ENCODE results near the gene SIM1.

Gene SIM1

DNA sequence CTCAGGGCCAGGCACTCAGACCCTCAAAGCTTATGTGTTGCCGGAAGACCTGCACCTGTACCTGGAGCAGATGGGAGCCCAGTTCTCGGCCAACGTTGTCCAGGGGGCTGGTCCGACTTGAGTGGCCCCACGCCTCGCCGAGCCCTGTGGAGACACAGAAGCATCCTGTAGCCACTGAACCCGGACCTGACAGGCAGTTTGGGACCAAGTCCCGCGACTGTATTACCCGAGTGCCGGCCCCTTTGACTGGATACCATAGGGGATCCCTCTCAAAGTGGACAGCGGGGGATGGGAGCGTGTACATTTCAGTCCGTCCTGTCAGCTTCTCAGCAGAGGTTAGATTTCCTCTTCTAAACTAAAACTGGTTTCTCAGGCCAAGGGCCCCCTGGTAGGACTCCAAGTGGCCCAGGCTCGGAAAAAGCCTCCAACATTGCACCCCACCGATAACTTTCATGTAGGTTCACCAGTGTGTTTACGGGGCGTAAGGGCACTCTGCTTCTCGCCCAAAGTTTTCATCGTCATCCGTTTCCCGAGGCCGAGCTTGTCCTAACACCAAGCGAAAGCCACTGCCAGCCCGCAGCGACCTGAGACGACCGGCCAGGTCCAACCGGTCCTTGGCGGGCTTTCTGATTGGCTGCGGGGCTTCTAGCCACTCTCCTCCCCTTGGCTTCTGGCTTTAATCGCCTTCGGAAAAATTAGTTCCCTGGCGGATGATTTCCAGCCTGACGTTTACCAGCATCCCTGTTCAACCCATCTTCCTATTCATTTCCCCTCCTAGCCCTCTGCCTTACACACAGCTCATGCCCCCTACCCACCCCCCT is 10.8 kb downstream of the SIM1 start:
- no peak for DNase-seq (ENCODE audit: low spot score)
- TF ChIP-seq, protein P1, sequence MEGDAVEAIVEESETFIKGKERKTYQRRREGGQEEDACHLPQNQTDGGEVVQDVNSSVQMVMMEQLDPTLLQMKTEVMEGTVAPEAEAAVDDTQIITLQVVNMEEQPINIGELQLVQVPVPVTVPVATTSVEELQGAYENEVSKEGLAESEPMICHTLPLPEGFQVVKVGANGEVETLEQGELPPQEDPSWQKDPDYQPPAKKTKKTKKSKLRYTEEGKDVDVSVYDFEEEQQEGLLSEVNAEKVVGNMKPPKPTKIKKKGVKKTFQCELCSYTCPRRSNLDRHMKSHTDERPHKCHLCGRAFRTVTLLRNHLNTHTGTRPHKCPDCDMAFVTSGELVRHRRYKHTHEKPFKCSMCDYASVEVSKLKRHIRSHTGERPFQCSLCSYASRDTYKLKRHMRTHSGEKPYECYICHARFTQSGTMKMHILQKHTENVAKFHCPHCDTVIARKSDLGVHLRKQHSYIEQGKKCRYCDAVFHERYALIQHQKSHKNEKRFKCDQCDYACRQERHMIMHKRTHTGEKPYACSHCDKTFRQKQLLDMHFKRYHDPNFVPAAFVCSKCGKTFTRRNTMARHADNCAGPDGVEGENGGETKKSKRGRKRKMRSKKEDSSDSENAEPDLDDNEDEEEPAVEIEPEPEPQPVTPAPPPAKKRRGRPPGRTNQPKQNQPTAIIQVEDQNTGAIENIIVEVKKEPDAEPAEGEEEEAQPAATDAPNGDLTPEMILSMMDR (IDR thresholded peaks at IDR 0.05; ENCODE audit: extremely low read depth, insufficient read depth, missing control alignments), result no peak
- in situ Hi-C loops (cut with MboI; ENCODE audit: low pct_unique_long_range_greater_than_20kb, low sequenced_read_pairs, unreplicated experiment), result loop anchor here (25.0 kb wide), 1 partner anchor 1617 kb away; the partner anchor contains the start of gene POU3F2

DNA sequence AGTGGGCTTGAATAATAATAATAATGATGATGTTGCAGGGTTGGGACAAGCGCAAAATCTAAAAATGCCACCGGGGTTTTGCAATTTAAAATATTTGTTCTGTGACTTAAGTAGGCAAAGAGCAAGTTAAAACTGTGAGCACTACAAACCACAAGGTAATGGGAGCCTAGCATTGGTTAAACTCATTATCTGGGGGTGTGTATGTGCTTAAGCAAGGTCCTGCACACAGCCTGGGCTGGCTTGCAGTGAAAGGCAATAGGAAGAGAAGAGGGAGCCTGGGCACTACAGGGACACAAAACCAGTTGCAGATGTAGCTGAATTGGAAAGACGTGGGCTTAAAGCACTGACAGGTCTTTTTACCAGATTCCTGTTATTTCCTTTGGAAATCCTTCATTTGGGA is 11.7 kb downstream of the SIM1 start:
- in situ Hi-C loops (cut with MboI; ENCODE audit: low pct_unique_long_range_greater_than_20kb, low sequenced_read_pairs, unreplicated experiment), result loop anchor here (25.0 kb wide), 1 partner anchor 1616 kb away; the partner anchor contains the start of gene POU3F2
- DNase-seq (ENCODE audit: low spot score), result no peak
- TF ChIP-seq, protein P1 (IDR thresholded peaks at IDR 0.05; ENCODE audit: extremely low read depth, insufficient read depth, missing control alignments), result no peak

DNA sequence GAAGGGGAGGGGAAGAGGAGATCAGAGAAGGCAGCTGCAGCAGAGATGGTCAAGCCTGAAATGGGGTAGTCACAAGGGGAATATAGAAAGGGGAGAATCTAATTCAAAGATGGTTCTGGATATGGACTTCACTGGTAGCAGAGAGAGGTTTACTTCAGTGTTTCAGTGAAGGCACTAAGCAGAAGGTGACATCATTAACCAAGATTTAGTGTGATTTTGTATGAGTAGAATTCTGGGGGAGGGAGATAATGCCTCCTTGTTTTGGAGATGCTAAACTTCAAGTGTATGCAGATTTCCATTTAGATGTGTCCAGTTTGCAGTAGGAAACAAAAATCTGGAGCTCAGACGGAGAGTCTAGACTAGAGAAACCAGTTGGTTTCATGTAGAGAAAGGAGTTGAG is 13.1 kb downstream of the SIM1 start:
- DNase-seq (ENCODE audit: low spot score), result no peak
- TF ChIP-seq, protein P1 (IDR thresholded peaks at IDR 0.05; ENCODE audit: extremely low read depth, insufficient read depth, missing control alignments), result no peak
- in situ Hi-C loops (cut with MboI; ENCODE audit: low pct_unique_long_range_greater_than_20kb, low sequenced_read_pairs, unreplicated experiment), result loop anchor here (25.0 kb wide), 1 partner anchor 1614 kb away; the partner anchor contains the start of gene POU3F2

DNA sequence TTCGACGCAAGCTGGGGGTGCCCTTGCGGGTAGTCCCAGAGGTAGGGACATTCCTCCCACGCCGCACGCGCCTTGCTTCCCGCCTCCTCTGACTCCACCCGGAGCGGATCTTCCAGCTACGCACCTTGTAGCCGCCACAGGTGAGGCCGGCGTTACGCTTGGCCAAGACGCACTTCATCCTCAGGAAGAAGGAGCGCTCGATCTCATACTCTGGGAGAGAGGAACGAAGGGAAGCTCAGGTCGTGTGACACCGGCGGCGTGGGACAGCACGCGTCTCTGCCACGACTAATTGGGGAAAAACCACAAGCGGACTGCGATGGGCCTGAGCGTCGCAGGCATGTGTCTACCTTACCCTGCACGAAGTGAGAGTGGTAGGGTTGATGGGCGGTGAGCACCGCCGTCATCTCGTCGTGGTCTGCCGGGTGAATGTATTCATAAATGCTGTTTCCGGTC is 15.5 kb downstream of the SIM1 start:
- no peak for DNase-seq (ENCODE audit: low spot score)
- TF ChIP-seq, protein P1 (IDR thresholded peaks at IDR 0.05; ENCODE audit: extremely low read depth, insufficient read depth, missing control alignments), result no peak
- in situ Hi-C loops (cut with MboI; ENCODE audit: low pct_unique_long_range_greater_than_20kb, low sequenced_read_pairs, unreplicated experiment), result no loop called here

DNA sequence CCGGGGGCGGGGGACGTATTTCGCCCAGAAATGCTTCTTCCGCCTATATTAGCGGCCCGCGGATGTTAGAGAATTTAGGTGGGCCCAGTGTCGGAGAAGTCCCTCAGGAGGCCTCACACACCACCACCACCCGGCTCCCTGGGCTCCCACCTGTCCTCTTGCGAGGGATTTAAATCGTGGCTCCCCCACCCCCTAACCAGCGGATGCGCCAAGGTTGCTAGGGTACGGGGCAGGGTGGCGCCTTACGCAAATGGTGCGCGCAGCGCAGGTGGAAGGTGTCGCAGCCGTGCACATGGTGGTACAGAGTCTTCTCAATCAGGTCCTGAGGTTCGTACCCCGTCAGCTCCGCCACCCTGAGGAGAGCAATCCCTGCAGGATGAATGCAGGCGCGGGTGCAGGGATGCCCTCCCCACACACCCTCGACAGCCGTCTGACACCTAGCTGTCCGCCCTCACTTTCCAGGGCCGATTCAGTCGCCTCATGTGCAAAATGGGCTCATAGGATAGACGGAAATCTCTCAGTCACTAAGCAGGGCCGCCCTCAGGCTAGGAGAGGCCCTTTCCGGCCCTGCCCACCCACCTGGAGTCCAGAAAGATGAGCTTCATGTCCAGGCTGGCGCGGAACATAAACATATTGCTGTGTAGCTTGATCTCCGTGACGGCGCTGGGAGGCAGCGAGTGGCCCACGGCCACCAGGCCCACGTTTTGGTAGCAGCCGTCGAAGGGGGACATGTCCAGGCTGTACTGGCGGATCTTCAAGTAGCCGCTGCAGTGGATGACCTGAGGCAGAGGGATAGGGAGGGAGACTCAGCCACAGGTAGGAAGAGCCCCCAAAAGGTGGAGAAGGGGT is 16.6 kb downstream of the SIM1 start:
- DNase-seq (ENCODE audit: low spot score), result no peak
- in situ Hi-C loops (cut with MboI; ENCODE audit: low pct_unique_long_range_greater_than_20kb, low sequenced_read_pairs, unreplicated experiment), result no loop called here
- TF ChIP-seq, protein P1 (IDR thresholded peaks at IDR 0.05; ENCODE audit: extremely low read depth, insufficient read depth, missing control alignments), result no peak

DNA sequence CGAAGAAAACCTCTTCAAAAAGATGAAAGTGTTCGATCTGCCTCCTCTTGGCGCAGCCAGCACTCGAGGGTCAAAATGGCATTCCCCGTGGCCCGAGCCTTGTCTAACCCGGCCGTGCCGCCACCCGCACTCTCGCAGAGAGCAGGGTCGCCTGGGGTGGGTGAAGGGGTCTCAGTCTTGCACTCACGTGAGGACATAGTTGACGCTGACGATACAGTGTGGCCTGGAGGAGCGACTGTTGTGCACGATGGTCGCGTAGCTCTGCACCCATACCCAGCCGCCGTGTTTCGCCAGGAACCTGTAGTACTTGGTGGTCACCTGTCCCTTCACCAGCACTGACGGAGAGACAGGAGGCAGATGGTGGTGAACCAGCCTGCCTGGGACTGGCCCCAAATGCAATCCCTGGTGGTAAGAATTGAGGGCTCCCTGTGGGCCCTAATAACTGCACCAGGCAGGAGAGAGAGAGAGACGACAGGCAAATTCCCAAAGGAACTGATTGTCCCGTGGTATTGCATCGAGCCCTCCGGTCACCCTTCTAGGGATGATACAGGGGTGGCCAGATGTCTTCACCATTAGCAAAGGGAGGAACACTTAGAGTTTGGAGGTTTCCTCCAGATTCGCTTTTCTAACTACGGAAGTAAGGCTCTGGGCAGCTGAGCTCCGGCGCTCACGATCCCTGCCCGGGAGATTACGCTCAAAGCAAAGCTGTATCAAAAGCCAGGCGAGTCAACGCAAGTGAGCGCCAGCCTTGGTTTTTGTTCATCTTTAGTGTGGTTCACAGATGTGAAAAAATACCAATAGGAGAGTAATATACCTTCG is 17.4 kb downstream of the SIM1 start:
- no peak for DNase-seq (ENCODE audit: low spot score)
- in situ Hi-C loops (cut with MboI; ENCODE audit: low pct_unique_long_range_greater_than_20kb, low sequenced_read_pairs, unreplicated experiment), result no loop called here
- TF ChIP-seq, protein P1 (IDR thresholded peaks at IDR 0.05; ENCODE audit: extremely low read depth, insufficient read depth, missing control alignments), result no peak

Data from GM13977 (cell line).